ENCODE measurements around the gene OR6N2.

The OR6N2 gene

GRCh38 chr1:158814970-158815369 is 34.0 kb upstream of the OR6N2 start:
- in situ Hi-C loops (cut with MboI; ENCODE audit: low pct_unique_long_range_greater_than_20kb, low sequenced_read_pairs, unreplicated experiment), result no loop called here
- TF ChIP-seq CTCF (IDR thresholded peaks at IDR 0.05; ENCODE audit: extremely low read depth, insufficient read depth, missing control alignments), result no peak
- DNase-seq (ENCODE audit: low spot score), result no peak

GRCh38 chr1:158813164-158813563 is 32.2 kb upstream of the OR6N2 start:
- no peak for TF ChIP-seq CTCF (IDR thresholded peaks at IDR 0.05; ENCODE audit: extremely low read depth, insufficient read depth, missing control alignments)
- no peak for DNase-seq (ENCODE audit: low spot score)
- in situ Hi-C loops (cut with MboI; ENCODE audit: low pct_unique_long_range_greater_than_20kb, low sequenced_read_pairs, unreplicated experiment), result no loop called here

GRCh38 chr1:158812336-158812735 is 31.3 kb upstream of the OR6N2 start:
- in situ Hi-C loops (cut with MboI; ENCODE audit: low pct_unique_long_range_greater_than_20kb, low sequenced_read_pairs, unreplicated experiment), result no loop called here
- DNase-seq (ENCODE audit: low spot score), result no peak
- no peak for TF ChIP-seq CTCF (IDR thresholded peaks at IDR 0.05; ENCODE audit: extremely low read depth, insufficient read depth, missing control alignments)

GRCh38 chr1:158810311-158810710 is 29.3 kb upstream of the OR6N2 start:
- DNase-seq (ENCODE audit: low spot score), result no peak
- no peak for TF ChIP-seq CTCF (IDR thresholded peaks at IDR 0.05; ENCODE audit: extremely low read depth, insufficient read depth, missing control alignments)
- in situ Hi-C loops (cut with MboI; ENCODE audit: low pct_unique_long_range_greater_than_20kb, low sequenced_read_pairs, unreplicated experiment), result no loop called here

- DNase-seq (ENCODE audit: low spot score), result no peak
- in situ Hi-C loops (cut with MboI; ENCODE audit: low pct_unique_long_range_greater_than_20kb, low sequenced_read_pairs, unreplicated experiment), result no loop called here
- TF ChIP-seq CTCF (IDR thresholded peaks at IDR 0.05; ENCODE audit: extremely low read depth, insufficient read depth, missing control alignments), result no peak
These were observed 28.9 kb upstream of the OR6N2 start for GRCh38 chr1:158809862-158810261.

- no peak for TF ChIP-seq CTCF (IDR thresholded peaks at IDR 0.05; ENCODE audit: extremely low read depth, insufficient read depth, missing control alignments)
- in situ Hi-C loops (cut with MboI; ENCODE audit: low pct_unique_long_range_greater_than_20kb, low sequenced_read_pairs, unreplicated experiment), result no loop called here
- DNase-seq (ENCODE audit: low spot score), result no peak
These were observed 28.3 kb upstream of the OR6N2 start for GRCh38 chr1:158809256-158809655.

Measured in GM13977 (cell line).